GM21723 (cell line): ENCODE data around the gene ANKRD11.
"Not testable (repeated sequence)": the region's sequence is repeated elsewhere in the genome, so short reads cannot be mapped to it uniquely, and the experiment has no call there.

ENCODE experiments used
- ATAC-seq: cut with Tn5 transposase; IDR thresholded peaks from one replicate; pipeline ENCODE4 v1.9.1; 2021; ENCODE audit warnings: mild to moderate bottlenecking, moderate library complexity; ENCODE audit not compliant: unreplicated experiment

Gene ANKRD11

GRCh38 chr16:89273741-89274472 is 216.5 kb downstream of the ANKRD11 start:
- ATAC-seq = no peak

- ATAC-seq = no peak
These were observed 217.7 kb downstream of the ANKRD11 start for GRCh38 chr16:89272631-89273030.

GRCh38 chr16:89270666-89271345 is 219.6 kb downstream of the ANKRD11 start:
- ATAC-seq = no peak

DNA sequence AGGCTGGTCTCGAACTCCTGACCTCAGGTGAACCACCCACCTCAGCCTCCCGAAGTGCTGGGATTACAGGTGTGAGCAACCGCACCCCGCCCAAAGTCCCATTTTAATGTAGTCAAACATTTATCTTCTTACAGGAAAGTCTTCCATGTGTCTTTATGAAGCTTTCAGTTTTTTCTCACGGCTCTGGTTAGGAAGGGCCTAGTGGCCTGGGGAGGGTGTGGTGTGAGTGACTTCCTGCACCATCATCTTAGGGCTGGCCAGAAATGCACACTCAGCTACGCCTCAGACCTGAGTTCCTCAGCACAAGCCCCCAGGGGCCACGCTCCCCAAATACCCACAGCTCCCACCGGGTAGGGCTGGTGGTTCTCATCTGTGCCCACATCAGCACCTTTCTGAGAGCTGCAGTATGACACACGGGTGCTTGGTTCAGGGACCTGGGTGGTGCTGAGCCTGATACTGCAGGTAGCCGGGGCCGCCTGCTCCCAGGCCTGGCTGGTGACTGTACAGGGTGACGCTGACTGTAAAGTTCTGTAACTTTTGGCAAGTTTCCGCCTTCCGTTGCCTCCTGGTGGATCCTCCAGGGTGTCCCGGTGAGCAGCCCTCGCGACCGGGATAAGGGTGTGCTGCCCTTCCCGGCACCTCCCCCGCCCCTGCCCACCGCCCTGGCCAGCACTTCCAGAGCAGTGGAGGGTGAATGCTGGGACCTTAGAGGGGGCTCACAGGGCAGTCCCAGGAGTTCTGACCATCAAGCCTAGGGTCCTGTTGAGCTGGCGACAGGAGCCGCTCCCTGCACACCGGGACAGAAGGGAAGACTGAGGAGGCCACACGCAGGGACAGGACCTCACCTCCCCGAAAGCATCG is 220.3 kb downstream of the ANKRD11 start:
- ATAC-seq = no peak

- no peak for ATAC-seq
These were observed 221.2 kb downstream of the ANKRD11 start for GRCh38 chr16:89268987-89269735.

GRCh38 chr16:89268585-89268984 is 221.8 kb downstream of the ANKRD11 start:
- ATAC-seq = no peak

DNA sequence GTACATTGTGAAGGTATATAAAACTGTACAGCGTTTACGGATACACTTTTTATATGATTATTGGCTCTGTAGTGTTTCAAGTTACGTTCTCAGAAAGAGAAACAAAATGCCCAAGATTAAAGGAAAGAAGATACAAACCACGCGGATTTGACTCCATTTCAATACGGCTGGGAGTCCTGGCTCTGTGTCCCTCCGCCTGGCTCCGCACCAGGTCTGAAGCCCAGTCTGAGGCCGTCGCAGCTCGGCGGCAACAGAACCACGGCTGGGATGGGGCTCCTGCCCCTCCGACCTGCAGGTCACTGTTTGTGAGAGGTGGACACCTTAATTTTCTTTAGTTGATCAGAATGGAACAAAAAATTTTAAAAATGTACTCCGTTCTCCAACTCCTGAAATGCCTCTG is 222.6 kb downstream of the ANKRD11 start:
- not testable (repeated sequence) for ATAC-seq

DNA sequence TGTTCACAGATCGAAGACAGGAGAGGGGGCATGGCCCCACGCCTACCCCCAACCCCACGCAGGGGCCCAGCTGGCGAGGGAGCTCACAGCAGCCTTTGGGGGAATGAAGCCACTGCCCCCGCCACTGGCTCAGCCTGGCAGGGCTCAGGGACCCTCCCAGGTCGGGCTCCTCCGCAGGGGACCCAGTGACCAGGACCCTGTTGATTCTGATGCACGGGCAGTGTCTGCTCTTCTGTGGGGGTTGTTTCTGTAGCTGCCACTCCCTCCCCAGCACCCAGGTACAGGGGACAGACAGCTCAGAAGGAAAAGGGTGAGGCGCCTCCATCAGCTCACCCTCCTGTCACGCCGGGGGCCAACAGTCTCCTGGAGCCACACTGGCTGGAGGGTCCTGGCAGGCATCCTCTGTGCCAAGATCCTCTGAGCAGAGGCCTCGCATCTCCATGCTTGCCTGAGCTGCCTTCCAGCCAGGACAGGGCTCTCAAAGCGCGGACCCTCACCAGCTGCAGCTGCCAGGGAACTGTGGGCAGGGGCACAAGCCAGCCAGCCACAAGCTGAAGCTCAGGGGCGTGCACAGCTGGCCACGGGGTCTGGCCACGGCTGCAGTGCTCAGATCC is 223.7 kb downstream of the ANKRD11 start:
- no peak for ATAC-seq

- ATAC-seq = no peak
These were observed 224.7 kb downstream of the ANKRD11 start for GRCh38 chr16:89265647-89266046.

GRCh38 chr16:89264800-89265550 is 225.4 kb downstream of the ANKRD11 start:
- ATAC-seq = no peak

- no peak for ATAC-seq
These were observed 228.4 kb downstream of the ANKRD11 start for GRCh38 chr16:89261691-89262563.

DNA sequence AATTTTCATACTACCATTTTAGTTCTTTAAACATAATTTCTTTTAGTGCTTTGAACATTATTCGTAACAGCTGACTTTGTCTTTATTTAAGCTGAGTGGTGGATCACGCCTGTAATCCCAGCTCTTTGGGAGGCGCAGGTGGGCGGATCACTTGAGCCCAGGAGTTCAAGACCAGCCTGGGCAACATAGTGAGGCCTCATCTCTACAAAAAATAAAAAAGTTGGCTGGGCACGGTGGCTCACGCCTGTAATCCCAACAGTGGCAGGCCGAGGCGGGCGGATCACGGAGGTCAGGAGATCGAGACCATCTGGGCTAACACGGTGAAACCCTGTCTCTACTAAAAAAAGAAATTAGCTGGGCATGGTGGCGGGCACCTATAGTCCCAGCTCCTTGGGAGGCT is 230.5 kb downstream of the ANKRD11 start:
- ATAC-seq = not testable (repeated sequence)

- no peak for ATAC-seq
These were observed 232.4 kb downstream of the ANKRD11 start for GRCh38 chr16:89257757-89258465.

DNA sequence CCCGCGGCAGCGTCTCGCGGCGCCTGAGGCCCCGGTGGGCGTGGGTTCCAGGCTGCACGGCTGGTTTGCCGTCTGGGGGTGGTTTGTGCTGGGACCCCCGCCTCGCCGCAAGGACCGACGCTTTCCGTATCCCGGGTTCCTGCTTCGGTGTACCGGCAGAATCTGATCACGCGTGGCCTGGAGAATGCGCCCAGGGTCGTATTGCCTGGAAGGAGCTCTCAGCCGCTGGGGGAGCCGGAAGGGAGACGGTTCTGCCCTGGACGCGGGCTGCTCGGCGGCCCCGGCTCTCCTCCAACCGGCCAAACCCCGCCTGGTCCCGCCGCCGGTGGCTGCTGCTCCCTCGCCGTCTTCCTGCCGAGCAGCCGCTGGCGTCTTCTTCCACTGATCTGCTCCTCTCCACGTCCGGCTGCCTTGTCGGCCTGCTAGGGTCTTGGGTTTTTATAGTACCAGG is 233.1 kb downstream of the ANKRD11 start:
- ATAC-seq = no peak

DNA sequence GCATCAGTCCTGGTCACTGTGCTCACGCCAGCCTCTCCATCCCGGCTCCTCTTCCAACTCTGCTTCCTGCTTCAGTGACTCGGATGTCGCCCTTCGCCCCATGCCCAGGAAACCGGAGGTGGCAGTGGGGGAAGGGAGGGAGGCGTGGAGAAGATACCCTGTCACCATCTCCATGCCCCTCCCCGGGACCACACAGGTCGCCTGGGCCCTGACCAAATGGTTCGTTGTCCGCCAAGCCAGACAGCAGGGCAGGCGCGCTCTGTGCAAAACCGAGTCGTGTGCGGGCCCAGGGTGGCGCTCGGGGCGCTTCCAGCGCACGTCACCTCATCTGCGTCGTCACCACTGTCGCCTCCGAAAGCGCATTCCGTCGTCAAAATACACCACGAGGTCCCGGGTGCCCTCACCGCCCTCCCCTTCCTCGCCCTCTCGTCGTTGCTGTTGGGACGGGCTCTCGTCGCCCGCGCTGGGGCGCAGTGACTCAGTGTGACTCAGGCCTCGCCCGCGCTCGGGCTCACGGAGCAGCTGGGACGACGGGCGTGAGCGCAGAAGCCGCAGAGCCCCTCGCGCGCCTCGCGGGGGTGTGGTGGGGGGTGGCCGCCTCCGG is 233.6 kb downstream of the ANKRD11 start:
- ATAC-seq = no peak

GRCh38 chr16:89253548-89254287 is 236.6 kb downstream of the ANKRD11 start:
- no peak for ATAC-seq
